ENCODE data around the gene AOPEP. TPM values are rescaled to one million over a fixed set of nuclear protein-coding genes. Genes with fewer than 3 reads are reported as not detected.

Gene AOPEP
- total RNA-seq, 1 donor from 2014 or later = 22.1 TPM

- no peak for TF ChIP-seq CTCF (IDR thresholded peaks at IDR 0.05; ENCODE audit: unreplicated experiment)
- peak overlapping the region; percentile 49 for H3K27ac Mint-ChIP-seq (ENCODE audit: unreplicated experiment)
- H3K27me3 Mint-ChIP-seq (ENCODE audit: unreplicated experiment) = no peaks in the 10 kb centered on the region
- no peaks in the 10 kb centered on the region for H3K9me3 Mint-ChIP-seq (ENCODE audit: unreplicated experiment)
- H3K4me3 Mint-ChIP-seq (ENCODE audit: unreplicated experiment) = no peak overlapping the region
- peaks cover 39% of the 10 kb centered on the region for H3K4me1 Mint-ChIP-seq (ENCODE audit: unreplicated experiment)
- no peak for DNase-seq (ENCODE audit: low spot score)
- H3K36me3 Mint-ChIP-seq (ENCODE audit: low read depth, unreplicated experiment) = no peaks in the 10 kb centered on the region
These were observed 219.0 kb downstream of the AOPEP start for GRCh38 chr9:94945197-94946144.

- H3K27me3 Mint-ChIP-seq (ENCODE audit: unreplicated experiment) = no peaks in the 10 kb centered on the region
- peak overlapping the region; percentile 72 for H3K27ac Mint-ChIP-seq (ENCODE audit: unreplicated experiment)
- no peak overlapping the region for H3K4me3 Mint-ChIP-seq (ENCODE audit: unreplicated experiment)
- H3K4me1 Mint-ChIP-seq (ENCODE audit: unreplicated experiment) = peaks cover 38% of the 10 kb centered on the region
- TF ChIP-seq CTCF (IDR thresholded peaks at IDR 0.05; ENCODE audit: unreplicated experiment) = no peak
- H3K36me3 Mint-ChIP-seq (ENCODE audit: low read depth, unreplicated experiment) = no peaks in the 10 kb centered on the region
- DNase-seq (ENCODE audit: low spot score) = no peak
- no peaks in the 10 kb centered on the region for H3K9me3 Mint-ChIP-seq (ENCODE audit: unreplicated experiment)
These were observed 219.8 kb downstream of the AOPEP start for GRCh38 chr9:94946256-94946655.

- TF ChIP-seq CTCF (IDR thresholded peaks at IDR 0.05; ENCODE audit: unreplicated experiment) = no peak
- Mint-ChIP-seq H3K36me3 (ENCODE audit: low read depth, unreplicated experiment) (no peaks in the 10 kb centered on the region), H3K27me3 (ENCODE audit: unreplicated experiment) (no peaks in the 10 kb centered on the region), H3K9me3 (ENCODE audit: unreplicated experiment) (no peaks in the 10 kb centered on the region), H3K4me1 (ENCODE audit: unreplicated experiment) (peaks cover 45% of the 10 kb centered on the region), H3K27ac (ENCODE audit: unreplicated experiment) (no peak overlapping the region), H3K4me3 (ENCODE audit: unreplicated experiment) (no peak overlapping the region)
- no peak for DNase-seq (ENCODE audit: low spot score)
These were observed 222.2 kb downstream of the AOPEP start for GRCh38 chr9:94948567-94949235.

- H3K36me3 Mint-ChIP-seq (ENCODE audit: low read depth, unreplicated experiment) = no peaks in the 10 kb centered on the region
- TF ChIP-seq CTCF (IDR thresholded peaks at IDR 0.05; ENCODE audit: unreplicated experiment) = no peak
- no peak overlapping the region for H3K27ac Mint-ChIP-seq (ENCODE audit: unreplicated experiment)
- H3K4me1 Mint-ChIP-seq (ENCODE audit: unreplicated experiment) = peaks cover 45% of the 10 kb centered on the region
- H3K27me3 Mint-ChIP-seq (ENCODE audit: unreplicated experiment) = no peaks in the 10 kb centered on the region
- H3K9me3 Mint-ChIP-seq (ENCODE audit: unreplicated experiment) = no peaks in the 10 kb centered on the region
- no peak for DNase-seq (ENCODE audit: low spot score)
- no peak overlapping the region for H3K4me3 Mint-ChIP-seq (ENCODE audit: unreplicated experiment)
These were observed 222.9 kb downstream of the AOPEP start for GRCh38 chr9:94949370-94949769.
